SK-N-SH treated with all-trans-retinoic acid at 6 μM for 48 hours (cell line): Measurements from ENCODE around the gene EDEM3.

ENCODE experiments used
- ATAC-seq: fragments of 200-7000 bp; cut with Tn5 transposase; 3 replicates; pipeline ENCODE4 v1.9.1; 2020; ENCODE audit warnings: mild to moderate bottlenecking, moderate library complexity
- ARNTL ChIP-seq: fragments of 450-650 bp; formaldehyde crosslinking; IDR thresholded peaks from 2 replicates; pipeline ENCODE4 v1.5.0; 2020; ENCODE audit warnings: low read depth, mild to moderate bottlenecking, moderate library complexity, borderline replicate concordance
- BACH2 ChIP-seq: fragments of 250-450 bp; sonication (Bioruptor Pico); IDR thresholded peaks from 2 replicates; pipeline ENCODE4 v1.9.0; 2021; ENCODE audit warnings: mild to moderate bottlenecking, borderline replicate concordance
- CREB5 ChIP-seq: fragments of 250-450 bp; sonication (Bioruptor Pico); IDR thresholded peaks from 2 replicates; pipeline ENCODE4 v1.5.1; 2020; ENCODE audit warnings: low read depth, mild to moderate bottlenecking, moderate library complexity
- CSDC2 ChIP-seq: fragments of 250-450 bp; sonication (Bioruptor Pico); IDR thresholded peaks from 2 replicates; pipeline ENCODE4 v1.5.0; 2020; ENCODE audit warnings: mild to moderate bottlenecking, moderate library complexity
- GLIS3 ChIP-seq: fragments of 250-450 bp; sonication (Bioruptor Pico); IDR thresholded peaks from 2 replicates; pipeline ENCODE4 v1.5.0; 2020; ENCODE audit warnings: mild to moderate bottlenecking, moderate library complexity
- ISL1 ChIP-seq: fragments of 250-450 bp; sonication (Bioruptor Pico); IDR thresholded peaks from 2 replicates; pipeline ENCODE4 v2.1.2; 2022; ENCODE audit warnings: mild to moderate bottlenecking, moderate library complexity
- POU6F1 ChIP-seq: fragments of 250-450 bp; sonication (Bioruptor Pico); IDR thresholded peaks from 2 replicates; pipeline ENCODE4 v1.8.0; 2021; ENCODE audit warnings: low read depth, mild to moderate bottlenecking, moderate library complexity, borderline replicate concordance
- PPARA ChIP-seq: fragments of 250-450 bp; sonication (Bioruptor Pico); IDR thresholded peaks from 2 replicates; pipeline ENCODE4 v1.5.0; 2020; ENCODE audit warnings: mild to moderate bottlenecking, borderline replicate concordance
- SNAI2 ChIP-seq: fragments of 250-450 bp; sonication (Bioruptor Pico); IDR thresholded peaks from 2 replicates; pipeline ENCODE4 v1.5.0; 2020; ENCODE audit warnings: mild to moderate bottlenecking, moderate library complexity
- TSHZ2 ChIP-seq: fragments of 250-450 bp; sonication (Bioruptor Pico); IDR thresholded peaks from 2 replicates; pipeline ENCODE4 v1.5.0; 2020; ENCODE audit warnings: mild to moderate bottlenecking, moderate library complexity
- ZFP3 ChIP-seq: fragments of 250-450 bp; sonication (Bioruptor Pico); IDR thresholded peaks from 2 replicates; pipeline ENCODE4 v1.5.0; 2020; ENCODE audit warnings: mild to moderate bottlenecking, moderate library complexity
- ZFP30 ChIP-seq: fragments of 450-650 bp; formaldehyde crosslinking; IDR thresholded peaks from 2 replicates; pipeline ENCODE4 v1.5.0; 2022; ENCODE audit warnings: mild to moderate bottlenecking, moderate library complexity
- ZNF565 ChIP-seq: fragments of 450-650 bp; formaldehyde crosslinking; conservative IDR thresholded peaks from 2 replicates; pipeline ENCODE4 v1.5.0; 2020; ENCODE audit warnings: low read depth, mild to moderate bottlenecking, moderate library complexity
- ZNF70 ChIP-seq: fragments of 450-650 bp; formaldehyde crosslinking; IDR thresholded peaks from 2 replicates; pipeline ENCODE4 v1.5.0; 2020; ENCODE audit warnings: mild to moderate bottlenecking, moderate library complexity
- ZNF8 ChIP-seq: fragments of 450-650 bp; formaldehyde crosslinking; IDR thresholded peaks from 2 replicates; pipeline ENCODE4 v1.5.0; 2020; ENCODE audit warnings: mild to moderate bottlenecking, moderate library complexity
- TF ChIP-seq, protein P1 (sequence below): fragments of 250-450 bp; sonication (Bioruptor Pico); IDR thresholded peaks from 2 replicates; pipeline ENCODE4 v1.5.1; 2021; ENCODE audit warnings: mild to moderate bottlenecking, moderate library complexity
- TF ChIP-seq, protein P2 (sequence below): fragments of 250-450 bp; sonication (Bioruptor Pico); IDR thresholded peaks from 2 replicates; pipeline ENCODE4 v1.8.0; 2020; ENCODE audit warnings: mild to moderate bottlenecking, moderate library complexity, borderline replicate concordance

Gene EDEM3, protein sequence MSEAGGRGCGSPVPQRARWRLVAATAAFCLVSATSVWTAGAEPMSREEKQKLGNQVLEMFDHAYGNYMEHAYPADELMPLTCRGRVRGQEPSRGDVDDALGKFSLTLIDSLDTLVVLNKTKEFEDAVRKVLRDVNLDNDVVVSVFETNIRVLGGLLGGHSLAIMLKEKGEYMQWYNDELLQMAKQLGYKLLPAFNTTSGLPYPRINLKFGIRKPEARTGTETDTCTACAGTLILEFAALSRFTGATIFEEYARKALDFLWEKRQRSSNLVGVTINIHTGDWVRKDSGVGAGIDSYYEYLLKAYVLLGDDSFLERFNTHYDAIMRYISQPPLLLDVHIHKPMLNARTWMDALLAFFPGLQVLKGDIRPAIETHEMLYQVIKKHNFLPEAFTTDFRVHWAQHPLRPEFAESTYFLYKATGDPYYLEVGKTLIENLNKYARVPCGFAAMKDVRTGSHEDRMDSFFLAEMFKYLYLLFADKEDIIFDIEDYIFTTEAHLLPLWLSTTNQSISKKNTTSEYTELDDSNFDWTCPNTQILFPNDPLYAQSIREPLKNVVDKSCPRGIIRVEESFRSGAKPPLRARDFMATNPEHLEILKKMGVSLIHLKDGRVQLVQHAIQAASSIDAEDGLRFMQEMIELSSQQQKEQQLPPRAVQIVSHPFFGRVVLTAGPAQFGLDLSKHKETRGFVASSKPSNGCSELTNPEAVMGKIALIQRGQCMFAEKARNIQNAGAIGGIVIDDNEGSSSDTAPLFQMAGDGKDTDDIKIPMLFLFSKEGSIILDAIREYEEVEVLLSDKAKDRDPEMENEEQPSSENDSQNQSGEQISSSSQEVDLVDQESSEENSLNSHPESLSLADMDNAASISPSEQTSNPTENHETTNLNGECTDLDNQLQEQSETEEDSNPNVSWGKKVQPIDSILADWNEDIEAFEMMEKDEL

DNA sequence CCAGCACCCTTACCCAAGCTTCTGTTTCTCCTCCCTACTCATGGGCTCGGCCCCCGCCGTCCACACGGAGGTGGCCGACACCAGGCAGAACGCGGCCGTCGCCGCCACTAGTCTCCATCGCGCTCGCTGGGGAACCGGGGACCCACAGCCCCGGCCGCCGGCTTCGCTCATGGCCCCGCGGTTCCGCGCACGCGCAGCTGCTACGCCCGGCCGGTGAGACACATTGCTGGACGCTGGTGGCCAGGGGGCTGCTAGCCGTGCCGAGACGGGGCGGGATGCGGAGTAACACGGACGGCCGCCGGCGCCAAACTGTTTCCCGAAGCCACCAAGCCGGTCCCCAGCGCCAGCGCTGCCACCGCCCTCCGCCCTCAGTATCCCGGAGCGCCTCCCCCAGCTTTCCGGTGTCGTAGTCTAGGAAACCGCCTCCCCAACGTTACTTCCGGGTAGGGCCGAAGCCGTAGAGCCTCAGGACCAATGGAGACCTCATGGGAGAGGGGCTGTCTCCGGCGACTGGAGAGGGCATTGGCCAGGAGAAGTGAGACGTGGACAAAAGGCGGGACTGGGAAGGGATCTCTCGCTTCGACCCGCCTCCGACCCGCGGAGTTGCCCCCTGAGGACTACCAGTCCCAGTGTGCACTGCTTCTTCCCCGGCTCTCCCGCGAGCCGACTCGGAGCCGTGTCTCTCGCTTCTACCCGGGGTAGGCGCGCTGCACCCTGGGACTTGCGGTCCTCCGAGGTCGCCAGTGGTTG is at the start of gene EDEM3:
Gene EDEM3, minus strand, starts transcription at position 383 of the 750 bp plus-strand sequence. Its CDS starts 212 bp downstream, at position 171.
- peak; percentile 97 for ATAC-seq
- TF ChIP-seq ARNTL (CRISPR knock-in tag) (no peak), ISL1 (CRISPR knock-in tag) (no peak), GLIS3 (CRISPR knock-in tag) (no peak), PPARA (CRISPR knock-in tag) (no peak), ZFP3 (CRISPR knock-in tag) (no peak), ZNF8 (CRISPR knock-in tag) (no peak), POU6F1 (CRISPR knock-in tag) (no peak), ZNF565 (CRISPR knock-in tag) (no peak)
- TF ChIP-seq, protein P1, sequence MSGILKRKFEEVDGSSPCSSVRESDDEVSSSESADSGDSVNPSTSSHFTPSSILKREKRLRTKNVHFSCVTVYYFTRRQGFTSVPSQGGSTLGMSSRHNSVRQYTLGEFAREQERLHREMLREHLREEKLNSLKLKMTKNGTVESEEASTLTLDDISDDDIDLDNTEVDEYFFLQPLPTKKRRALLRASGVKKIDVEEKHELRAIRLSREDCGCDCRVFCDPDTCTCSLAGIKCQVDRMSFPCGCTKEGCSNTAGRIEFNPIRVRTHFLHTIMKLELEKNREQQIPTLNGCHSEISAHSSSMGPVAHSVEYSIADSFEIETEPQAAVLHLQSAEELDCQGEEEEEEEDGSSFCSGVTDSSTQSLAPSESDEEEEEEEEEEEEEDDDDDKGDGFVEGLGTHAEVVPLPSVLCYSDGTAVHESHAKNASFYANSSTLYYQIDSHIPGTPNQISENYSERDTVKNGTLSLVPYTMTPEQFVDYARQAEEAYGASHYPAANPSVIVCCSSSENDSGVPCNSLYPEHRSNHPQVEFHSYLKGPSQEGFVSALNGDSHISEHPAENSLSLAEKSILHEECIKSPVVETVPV (CRISPR knock-in tag): no peak

DNA sequence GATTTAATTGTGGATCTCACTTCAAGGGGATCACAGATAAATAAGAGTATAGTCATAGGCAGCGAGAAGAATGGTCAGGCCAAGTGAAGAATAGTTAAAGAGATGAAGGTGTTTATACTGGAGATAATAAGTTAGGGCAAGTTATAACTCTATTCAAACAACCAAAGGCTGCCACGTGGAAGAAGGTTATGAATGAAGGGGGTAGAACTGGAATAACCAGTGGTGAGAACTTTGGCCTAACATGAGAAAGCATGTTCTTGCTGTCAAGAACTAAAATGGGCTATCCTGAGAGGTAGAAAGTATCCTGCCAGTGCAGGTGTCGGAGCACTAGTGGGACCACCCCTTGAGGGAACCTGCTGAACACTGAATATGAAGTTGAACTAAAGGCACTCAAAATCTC is 49.6 kb upstream of the EDEM3 start:
- TF ChIP-seq, protein P2, sequence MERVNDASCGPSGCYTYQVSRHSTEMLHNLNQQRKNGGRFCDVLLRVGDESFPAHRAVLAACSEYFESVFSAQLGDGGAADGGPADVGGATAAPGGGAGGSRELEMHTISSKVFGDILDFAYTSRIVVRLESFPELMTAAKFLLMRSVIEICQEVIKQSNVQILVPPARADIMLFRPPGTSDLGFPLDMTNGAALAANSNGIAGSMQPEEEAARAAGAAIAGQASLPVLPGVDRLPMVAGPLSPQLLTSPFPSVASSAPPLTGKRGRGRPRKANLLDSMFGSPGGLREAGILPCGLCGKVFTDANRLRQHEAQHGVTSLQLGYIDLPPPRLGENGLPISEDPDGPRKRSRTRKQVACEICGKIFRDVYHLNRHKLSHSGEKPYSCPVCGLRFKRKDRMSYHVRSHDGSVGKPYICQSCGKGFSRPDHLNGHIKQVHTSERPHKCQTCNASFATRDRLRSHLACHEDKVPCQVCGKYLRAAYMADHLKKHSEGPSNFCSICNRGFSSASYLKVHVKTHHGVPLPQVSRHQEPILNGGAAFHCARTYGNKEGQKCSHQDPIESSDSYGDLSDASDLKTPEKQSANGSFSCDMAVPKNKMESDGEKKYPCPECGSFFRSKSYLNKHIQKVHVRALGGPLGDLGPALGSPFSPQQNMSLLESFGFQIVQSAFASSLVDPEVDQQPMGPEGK (CRISPR knock-in tag): no peak
- TF ChIP-seq PPARA (CRISPR knock-in tag) (no peak), BACH2 (CRISPR knock-in tag) (no peak), ZNF565 (CRISPR knock-in tag) (no peak), SNAI2 (no peak), CREB5 (no peak), POU6F1 (CRISPR knock-in tag) (no peak), CSDC2 (CRISPR knock-in tag) (no peak), ZNF70 (CRISPR knock-in tag) (no peak), ZFP30 (no peak), TSHZ2 (CRISPR knock-in tag) (no peak)
- TF ChIP-seq, all 23 proteins: peak for 0
- no peak for ATAC-seq
